Measurements from ENCODE around the gene PTP4A2.
"Not testable (repeated sequence)": the region's sequence is repeated elsewhere in the genome, so short reads cannot be mapped to it uniquely, and the experiment has no call there.

Gene PTP4A2

DNA sequence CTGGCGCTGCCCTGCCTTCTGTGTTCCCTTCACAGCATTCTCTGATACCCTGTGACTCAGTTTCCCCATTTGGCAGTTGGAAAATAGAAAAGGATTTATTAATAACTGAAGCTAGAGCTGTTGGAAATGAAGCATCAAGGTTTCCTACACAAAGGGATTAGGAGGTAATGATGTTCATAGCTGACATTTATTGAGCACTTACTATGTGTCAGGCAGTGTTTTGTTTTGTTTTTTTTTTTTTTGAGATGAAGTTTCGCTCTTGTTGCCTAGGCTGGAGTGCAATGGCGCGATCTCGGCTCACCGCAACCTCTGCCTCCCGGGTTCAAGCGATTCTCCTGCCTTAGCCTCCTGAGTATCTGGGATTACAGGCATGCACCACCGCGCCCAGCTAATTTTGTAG, 7.5 kb upstream of the PTP4A2 start:
- FAIRE-seq, result not testable (repeated sequence)

DNA sequence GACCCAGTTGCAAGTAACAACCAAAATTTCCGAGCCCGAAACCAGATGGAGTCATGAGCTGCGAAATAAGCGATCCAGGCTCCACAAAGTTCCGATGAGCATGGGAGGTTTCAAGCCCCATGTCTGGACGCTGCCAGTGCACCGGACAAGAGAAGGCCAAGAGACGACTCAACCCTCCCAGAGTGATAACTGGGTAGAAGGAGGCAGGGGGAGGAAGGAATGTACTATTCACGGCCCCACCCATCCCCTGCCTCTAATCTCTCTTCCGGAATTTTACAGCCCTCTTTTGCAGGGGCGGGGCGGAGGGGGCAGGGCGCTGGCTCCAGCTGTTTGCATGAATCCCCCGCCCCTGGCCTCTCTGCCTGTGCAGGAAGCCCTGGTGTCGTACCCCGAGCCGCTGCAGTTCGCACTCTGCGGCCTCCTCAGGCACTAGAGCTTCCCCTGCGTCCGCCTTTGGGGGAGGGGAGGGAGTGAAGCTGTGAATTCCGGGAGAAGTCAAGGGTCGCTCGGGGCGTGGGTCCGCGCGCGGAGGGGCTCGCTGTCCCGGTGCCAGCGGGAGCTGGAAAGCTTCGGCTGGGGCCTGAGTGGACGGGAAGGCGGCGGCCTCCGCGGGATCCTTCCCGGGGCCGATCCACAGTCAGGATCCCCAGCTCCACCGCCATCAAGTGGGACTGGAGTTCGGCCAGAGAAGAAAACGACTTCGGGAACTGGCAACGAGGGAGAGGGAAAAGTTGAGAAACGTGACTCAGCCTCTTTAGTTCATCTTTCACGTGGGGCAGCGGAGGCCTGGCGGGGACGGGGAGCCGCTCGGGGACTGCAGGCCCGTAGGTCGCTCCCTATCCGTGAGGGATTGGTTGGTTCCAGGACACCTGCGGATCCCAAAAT, 6.3 kb upstream of the PTP4A2 start:
- FAIRE-seq, result peak; percentile 69

DNA sequence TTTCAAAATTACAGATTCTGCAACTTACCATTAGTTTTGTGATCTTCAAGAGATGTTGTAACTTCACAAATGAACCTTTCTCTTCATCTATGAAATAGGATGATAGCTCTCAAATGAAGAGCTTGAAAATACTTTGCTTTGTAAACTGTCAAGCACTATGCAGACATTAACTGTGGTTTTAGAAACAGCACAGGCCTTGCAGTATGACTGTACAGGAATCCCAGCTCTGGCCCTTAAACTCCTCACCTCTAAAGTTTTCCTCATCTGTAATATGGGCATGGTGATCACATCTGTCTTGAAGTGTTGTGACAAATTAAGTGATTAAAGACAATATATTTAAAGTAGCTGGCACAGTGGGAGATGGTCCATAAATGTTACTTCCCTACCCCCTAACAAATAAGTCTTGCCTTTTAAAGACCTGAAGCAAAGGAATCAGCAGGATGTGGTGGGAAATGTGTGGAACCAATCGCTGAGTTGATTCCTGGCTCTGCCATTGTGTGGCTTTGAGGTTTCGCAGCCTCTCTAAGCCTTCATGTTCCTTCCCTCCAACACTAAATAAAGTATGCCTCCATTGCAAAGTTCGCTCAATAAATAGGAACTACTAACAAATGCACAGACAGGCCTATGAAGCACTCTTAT, 5.5 kb upstream of the PTP4A2 start:
- FAIRE-seq, result no peak

DNA sequence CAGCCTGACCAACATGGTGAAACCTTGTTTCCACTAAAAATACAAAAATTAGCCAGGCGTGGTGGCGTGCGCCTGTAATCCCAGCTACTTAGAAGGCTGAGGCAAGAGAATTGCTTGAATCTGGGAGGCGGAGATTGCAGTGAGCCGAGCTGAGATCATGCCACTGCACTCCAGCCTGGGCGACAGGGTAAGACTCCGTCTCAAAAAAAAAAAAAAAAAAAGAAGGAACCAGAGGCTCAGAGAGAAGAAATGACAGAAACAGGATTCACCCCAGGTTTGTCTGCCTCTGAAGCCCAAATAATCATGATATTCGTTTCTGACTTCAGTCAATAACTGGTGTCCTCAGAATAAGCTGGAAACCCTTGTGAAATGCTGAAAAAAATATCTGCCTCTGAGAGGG, 3.9 kb upstream of the PTP4A2 start:
- FAIRE-seq, result not testable (repeated sequence)

DNA sequence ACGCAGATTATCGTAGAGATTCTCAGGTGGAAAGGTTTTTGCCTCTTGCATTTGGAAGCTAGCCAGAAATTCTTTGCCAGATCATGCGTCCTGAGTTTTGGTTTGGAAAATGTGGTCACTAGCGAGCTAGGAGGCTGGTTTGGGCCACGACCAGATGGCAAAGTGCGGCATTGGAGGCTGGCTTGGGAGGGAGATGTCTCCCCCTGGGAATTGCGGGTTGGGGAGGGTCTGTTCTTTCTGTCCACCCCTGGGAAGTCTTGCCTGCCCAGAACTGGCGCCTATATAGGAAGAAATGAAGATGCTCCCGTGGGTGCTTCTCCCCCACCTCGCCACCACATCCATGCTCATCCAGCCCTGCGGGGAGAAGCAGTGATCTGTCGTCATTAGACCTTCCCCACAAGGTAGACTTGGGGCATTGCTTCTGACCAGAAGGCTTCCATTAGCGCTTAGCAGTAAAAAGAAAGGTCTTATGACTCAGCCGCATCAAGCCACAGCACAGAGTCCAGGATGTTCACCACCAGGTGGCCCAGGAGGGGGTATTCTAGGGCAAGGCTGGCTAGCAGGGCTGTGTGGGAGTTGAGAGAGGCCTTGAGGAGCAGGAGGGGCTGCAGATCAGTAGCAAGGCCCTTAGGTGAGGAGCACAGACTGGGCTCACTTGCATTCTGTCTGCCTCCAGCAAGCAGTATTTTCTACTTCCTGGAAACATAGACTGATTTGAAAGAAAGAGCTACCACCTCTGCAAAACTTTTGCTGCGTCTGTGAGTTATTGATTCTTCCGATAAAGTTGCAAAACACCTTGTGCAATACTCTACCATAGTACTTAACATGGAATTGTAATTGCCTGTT, 1.5 kb upstream of the PTP4A2 start:
- FAIRE-seq, result peak; percentile 77

DNA sequence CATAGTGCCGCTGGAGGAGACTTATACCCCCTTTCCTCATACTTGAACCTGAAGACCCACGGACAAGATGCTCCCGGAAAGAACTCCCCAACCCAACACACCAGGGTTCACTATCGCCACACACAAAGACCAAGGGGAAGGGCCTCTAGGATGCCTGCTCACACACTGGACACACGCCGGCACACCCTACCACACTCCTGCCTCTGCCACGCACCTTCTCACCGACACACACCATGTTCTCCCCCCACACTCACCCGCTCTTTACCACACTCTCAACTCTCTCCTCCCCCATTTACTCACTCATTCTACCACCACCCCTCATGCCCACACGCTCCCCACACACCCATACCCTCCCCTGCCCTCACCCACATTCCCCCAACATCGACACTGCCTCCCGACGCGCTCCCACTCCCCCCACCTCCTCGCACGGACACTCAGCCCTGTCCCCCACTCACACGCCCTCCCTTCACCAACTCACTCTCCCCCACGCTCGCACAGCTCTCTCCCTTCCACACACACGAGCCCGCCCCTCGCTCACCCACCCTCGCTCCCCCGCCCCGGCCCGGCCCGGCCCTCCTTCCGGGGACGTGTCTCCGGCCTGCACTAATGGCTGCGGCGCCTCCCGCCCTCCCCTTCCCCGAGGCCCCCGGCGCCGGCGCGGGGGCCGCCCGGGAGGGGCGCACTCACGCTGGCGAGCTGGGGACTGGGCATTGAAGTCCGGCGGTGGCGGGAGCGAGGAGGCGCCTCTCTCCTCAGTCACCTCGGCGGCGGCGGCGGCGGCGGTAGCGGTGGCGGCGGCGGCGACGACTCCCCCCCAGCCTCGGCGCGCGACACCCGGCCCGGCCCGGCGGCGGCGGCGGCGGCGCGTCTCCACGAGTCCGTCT, 626 bp downstream of the PTP4A2 start:
- FAIRE-seq, result no peak

DNA sequence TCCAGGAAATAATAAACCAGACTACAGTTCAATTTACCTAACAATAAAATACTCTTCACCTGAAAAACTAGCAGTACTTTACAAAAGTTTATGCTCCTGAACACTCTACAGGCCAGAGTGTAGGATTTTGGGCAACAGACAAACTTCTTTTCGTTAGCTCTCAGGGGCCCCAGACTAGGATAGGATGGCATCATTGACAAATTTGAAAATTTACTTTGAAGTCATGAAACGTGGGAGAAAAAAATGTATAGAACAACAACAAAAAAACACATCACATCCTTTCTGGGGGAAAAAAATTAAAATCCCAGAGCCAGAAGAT, 1.2 kb downstream of the PTP4A2 start:
- no peak for FAIRE-seq

DNA sequence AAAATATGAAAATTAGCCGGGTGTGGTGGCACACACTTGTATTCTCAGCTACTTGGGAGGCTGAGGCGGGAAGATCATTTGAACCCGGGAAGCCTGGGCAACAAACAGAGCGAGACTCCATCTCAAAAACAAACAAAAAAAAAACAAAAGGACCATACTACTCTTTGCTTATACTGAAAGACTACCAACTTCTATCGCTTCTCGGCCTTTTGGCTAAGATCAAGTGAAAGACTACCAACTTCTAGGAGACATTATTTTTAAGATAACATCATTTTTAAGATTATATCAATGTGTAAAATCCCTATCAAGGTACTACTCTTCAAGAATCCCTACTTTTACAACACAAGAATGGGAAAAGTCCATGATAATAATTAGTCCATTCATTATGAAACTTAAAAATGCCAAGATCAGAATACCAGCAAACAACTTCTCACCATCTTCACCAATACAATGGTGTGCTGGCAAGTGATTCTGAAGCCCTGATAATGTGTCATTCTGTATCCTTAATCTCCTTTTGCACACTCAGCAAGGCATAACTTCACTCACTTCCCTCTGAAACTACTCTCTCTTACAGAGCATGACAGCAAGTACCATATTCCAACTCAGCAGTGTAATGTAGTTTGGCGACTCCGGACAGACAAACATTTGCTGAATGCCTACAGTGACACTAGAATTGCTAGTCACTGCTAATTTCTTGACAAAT, 1.7 kb downstream of the PTP4A2 start:
- FAIRE-seq, result no peak

DNA sequence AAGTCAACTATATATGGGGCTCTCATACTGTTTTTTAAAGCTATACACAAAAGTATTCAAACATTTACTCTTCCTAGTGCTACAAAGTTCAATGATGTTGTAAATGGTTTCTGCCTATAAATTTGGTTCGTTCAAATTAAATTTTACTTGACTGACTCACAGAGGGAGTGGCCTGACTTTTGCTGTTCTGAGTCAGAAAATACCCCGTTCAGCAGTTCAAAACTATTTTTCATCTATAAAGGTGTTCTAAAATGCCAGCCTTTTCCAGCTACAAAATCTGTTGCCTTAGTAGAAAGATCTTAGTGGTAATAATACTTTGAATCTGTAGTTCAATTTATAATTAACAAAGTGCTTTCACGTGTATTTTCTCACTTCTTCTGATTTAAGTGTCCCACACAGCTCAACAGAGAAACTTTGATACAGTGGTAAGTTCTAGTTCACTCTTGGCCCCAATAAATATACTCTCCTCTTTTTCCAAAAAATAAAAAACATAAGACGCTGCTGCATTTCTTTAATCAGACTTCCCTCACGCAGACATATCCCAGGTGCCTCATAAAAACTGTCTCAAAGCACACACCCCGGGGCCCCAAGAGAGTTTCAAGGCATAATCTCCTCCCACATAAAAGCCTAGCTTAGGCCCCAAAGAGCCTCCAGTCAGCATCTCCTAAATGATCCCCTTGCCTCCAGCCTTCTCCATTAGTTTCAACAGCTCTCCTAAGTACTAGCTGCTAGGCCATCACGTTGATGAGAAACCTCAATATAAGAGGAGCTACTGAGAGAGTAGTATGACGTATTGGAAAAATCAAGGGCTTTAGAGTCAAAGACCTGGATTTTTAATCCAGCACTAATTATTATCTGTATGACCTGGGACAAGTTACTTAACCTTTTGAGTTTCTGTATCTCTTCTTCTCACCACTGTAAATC, 3.2 kb downstream of the PTP4A2 start:
- FAIRE-seq, result no peak

DNA sequence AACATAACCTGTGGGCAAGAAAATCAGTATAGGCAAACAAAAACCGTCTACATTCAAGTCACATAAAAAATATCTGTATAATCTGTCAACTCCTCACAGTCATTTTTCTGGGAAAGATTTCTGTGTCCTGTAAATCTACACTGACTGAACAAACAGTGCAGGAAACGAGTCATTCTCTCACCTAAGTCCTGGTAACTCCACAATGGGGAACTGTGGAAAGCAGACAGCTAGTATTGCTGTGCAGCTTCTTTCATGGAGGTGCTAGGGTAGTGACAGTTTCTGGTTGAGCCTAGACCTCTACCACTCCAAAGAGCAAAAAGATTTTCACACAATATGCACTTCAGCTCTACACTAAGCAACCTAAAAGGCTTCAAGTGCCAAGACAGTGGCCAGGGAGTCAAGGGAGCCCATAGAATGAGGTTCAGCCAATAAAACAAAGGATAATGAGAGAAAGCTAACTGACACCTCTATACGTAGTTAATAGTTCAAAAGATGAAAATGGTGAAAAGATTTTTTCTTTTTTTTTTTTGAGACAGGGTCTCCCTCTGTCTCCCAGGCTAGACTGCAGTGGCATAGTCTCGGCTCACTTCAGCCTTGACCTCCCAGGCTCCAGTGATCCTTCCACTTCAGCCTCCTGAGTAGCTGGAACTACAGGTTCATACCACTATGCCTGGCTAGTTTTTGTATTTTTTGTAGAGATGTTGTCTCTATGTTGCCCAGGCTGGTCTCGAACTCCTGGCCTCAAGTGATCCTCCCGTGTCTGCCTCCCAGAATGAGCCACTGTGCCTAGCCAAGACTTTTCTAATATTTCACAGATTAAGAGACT, 5.5 kb downstream of the PTP4A2 start:
- peak; percentile 30 for FAIRE-seq

DNA sequence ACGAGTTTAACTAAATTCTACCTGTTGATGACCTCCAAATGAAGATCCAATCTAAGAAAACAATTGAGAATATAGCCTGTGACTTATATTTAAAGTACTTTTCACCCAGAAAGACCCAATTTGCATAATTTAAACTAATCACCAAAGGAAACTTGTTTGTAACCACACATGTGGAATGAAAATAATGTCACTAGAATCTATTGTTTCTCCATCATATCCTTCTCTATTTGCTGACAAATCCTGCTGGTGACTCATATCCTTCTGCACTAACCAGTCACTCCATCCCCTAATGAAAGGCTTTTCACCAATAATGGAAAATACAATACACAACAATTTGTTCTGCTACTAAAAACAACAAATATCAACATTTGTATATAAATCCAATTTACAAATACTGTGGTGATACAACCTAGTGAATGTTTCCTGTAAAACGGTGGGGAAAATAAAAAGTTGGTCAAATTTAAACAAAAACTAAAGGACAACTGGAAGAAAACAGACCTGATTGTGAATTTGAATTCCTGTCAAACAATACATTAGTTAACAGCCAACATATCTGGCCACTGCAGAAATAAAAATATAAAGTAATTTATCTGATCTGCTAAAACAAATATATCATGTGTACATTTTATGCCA, 6.5 kb downstream of the PTP4A2 start:
- FAIRE-seq, result peak; percentile 70

DNA sequence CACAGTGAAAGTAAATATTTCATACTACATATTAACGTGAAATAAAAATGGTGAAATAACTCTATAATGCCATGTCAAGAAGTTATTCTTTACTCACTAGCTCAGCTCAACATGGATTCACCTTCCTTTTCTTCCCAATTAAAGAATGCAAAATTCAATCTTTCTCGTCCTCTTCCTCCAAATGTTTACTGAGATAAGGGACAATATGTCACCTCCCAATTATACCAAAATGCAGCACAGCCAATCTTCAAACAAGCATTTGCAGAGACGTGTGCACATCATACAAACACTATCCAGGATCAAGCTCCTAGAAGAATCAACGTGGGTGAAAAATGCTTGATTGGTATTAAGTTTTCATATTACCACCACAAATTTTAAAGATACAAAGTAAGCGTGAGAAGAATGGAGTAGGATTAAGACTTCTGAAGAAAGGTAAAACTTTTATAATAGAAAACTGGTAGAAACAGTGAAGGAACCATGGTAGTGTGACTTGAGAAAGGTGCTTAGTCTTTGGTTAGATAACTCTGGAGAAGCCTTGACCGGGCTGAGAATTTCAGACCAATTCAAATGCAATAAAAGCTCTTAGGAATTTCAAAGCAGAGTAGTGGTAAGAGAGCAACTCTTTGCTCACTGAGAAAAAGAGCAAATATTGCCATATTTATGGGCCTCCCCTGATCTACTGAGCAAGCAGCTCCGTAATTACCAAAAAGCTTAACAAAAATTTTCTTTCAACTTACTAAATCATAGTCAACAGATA, 7.2 kb downstream of the PTP4A2 start:
- no peak for FAIRE-seq

DNA sequence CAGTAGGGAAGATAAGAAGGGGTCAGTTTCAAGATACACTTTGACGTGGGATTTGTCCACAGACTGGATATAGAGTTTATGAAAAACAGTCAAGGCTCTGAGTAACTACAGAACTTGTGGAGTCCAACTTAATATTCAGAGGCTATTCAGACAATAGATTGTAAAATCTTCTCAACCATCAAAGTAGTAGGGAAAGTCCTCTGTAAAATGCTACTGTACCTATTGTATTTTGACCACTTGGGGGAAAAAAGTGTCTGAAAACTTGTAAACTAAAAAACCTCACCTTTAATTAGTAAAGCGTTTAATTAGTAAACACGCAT, 10.5 kb downstream of the PTP4A2 start:
- FAIRE-seq, result no peak

DNA sequence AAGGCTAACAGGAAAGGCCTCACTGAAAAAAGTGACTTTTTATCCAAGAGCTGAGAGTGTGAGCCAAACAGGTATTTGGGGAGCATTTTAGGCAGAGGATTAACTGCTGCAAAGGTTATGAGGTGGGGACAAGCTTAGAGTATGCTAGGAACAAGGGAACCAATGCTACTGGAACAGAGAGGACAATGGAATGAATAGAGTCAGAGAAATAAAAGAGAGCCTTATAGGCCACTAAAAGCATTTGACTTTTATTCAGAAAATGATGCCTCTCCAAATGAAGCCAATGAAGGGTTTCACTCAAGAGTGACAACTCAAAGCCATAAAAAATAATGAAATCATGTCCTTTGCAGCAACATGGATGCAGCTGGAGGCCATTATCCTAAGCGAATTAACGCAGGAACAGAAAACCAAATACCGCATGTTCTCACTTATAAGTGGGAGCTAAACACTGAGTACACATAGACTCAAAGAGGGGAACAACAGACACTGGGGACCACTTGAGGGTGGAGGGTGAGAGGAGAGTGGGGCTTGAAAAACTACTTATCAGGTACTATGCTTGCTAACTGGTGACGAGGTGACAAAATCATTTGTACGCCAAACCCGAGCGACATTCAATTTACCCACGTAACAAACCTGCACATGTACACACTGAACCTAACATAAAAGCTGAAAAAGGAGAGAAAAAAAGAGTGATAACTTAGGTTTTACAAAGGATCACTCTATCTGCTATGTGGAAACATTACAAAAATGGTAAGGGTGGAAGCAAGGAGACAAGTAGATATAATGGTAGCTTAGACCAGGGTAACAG, 11.1 kb downstream of the PTP4A2 start:
- no peak for FAIRE-seq

DNA sequence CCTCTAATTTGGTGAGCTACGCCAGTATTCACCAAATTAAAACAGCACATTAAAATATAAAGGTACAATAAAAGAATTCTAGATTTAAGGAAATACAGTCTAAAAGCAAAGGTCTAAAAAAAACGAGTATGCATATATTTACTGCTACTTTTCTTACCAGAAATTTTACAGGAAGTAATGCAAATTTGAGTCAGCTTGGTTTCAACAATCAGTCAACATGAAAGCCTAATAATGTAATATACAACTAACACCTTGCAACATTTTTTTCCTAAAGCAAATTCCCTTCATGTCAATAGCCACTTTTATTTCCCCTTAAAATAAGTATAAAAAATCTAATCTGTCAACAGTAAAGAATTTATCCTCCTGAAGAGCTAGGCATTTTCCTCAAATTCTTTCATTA, 11.9 kb downstream of the PTP4A2 start:
- FAIRE-seq, result no peak

DNA sequence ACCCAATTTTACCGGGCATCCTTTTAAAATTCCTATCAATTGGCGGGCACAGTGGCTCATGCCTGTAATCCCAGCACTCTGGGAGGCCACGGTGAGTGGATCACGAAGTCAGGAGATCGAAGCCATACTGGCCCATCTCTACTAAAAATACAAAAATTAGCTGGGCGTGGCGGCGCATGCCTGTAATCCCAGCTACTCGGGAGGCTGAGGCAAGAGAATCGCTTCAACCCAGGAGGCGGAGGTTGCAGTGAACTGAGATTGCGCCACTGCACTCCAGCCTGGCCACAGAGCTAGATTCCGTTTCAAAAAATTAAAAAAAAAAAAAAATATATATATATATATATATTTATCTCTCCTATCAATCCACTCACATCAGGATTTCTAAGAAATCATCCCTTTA, 12.3 kb downstream of the PTP4A2 start:
- FAIRE-seq, result not testable (repeated sequence)

DNA sequence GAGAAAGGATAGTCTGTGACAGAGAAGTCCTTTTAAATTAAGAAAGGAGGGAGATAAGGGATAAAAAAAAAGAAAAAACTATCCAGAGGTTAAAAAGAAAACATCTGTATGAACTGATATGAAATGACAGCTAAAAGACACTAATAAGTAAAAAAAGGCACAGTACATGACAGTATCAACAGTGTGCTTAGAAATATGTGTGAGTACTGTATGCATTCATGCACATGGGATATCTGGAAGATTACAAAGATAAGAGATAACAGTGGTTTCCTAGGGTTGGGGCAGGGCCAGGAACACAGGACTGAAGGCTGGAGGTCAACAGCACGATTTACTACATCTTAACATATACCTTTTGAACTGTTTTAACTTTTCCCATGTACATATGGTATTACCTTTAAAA, 13.3 kb downstream of the PTP4A2 start:
- no peak for FAIRE-seq
